ENCODE measurements around the gene TMEM40.

DNA sequence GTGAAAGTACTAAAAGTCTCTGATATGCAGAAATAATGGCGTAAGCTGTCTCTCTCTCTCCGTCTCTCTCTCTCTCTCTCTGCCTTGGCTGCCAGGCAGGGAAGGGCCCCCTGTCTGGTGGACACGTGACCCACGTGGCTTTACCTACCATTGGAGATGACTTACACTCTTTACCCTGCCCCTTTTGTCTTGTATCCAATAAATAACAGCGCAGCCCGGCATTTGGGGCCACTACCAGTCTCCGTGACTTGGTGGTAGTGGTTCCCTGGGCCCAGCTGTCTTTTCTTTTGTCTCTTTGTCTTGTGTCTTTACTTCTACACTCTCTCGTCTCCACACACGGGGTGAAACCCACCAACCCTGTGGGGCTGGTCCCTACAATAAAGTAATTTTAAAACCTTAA, 12.2 kb upstream of the TMEM40 start:
- TF ChIP-seq, protein P1, sequence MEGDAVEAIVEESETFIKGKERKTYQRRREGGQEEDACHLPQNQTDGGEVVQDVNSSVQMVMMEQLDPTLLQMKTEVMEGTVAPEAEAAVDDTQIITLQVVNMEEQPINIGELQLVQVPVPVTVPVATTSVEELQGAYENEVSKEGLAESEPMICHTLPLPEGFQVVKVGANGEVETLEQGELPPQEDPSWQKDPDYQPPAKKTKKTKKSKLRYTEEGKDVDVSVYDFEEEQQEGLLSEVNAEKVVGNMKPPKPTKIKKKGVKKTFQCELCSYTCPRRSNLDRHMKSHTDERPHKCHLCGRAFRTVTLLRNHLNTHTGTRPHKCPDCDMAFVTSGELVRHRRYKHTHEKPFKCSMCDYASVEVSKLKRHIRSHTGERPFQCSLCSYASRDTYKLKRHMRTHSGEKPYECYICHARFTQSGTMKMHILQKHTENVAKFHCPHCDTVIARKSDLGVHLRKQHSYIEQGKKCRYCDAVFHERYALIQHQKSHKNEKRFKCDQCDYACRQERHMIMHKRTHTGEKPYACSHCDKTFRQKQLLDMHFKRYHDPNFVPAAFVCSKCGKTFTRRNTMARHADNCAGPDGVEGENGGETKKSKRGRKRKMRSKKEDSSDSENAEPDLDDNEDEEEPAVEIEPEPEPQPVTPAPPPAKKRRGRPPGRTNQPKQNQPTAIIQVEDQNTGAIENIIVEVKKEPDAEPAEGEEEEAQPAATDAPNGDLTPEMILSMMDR (IDR thresholded peaks at IDR 0.05), result no peak
- no peak for TF ChIP-seq EZH2 (IDR thresholded peaks at IDR 0.05; ENCODE audit: borderline replicate concordance, insufficient read depth, low read depth, low read length, poor library complexity, severe bottlenecking)

Data from B cell (primary cell).